Measurements from ENCODE around the gene MYO16. TPM values are rescaled to one million over a fixed set of nuclear protein-coding genes. Genes with fewer than 3 reads are reported as not detected.
"Not testable (repeated sequence)": the region's sequence is repeated elsewhere in the genome, so short reads cannot be mapped to it uniquely, and the experiment has no call there.

The MYO16 gene
- total and polyA plus RNA-seq, 2 experiments from 2014 or later: 0.02 to 0.15 TPM

GRCh38 chr13:109091249-109091648, 461.8 kb downstream of the MYO16 start:
- Histone ChIP-seq H3K4me3 (no peak overlapping the region), H3K27me3 (no peaks in the 10 kb centered on the region), H3K27ac (no peak overlapping the region), H3K9me3 (ENCODE audit: low read depth) (no peaks in the 10 kb centered on the region), H3K36me3 (no peaks in the 10 kb centered on the region), H3K4me1 (ENCODE audit: low read depth) (no peaks in the 10 kb centered on the region)
- no peak for TF ChIP-seq CTCF (IDR thresholded peaks at IDR 0.05; ENCODE audit: low read depth, low read length)
- no peak for DNase-seq (ENCODE audit: low read depth in 1 of 2, low spot score in 1 of 2)

- H3K27me3 ChIP-seq; H3K4me3 ChIP-seq; DNase-seq (ENCODE audit: low read depth in 1 of 2, low spot score in 1 of 2): not testable (repeated sequence)
These were observed 462.8 kb downstream of the MYO16 start for GRCh38 chr13:109092186-109092585.

GRCh38 chr13:109093998-109094397, 464.6 kb downstream of the MYO16 start:
- no peaks in the 10 kb centered on the region for H3K36me3 ChIP-seq
- no peaks in the 10 kb centered on the region for H3K9me3 ChIP-seq (ENCODE audit: low read depth)
- no peak for DNase-seq (ENCODE audit: low read depth in 1 of 2, low spot score in 1 of 2)
- TF ChIP-seq CTCF (IDR thresholded peaks at IDR 0.05; ENCODE audit: low read depth, low read length): no peak
- H3K27me3 ChIP-seq: no peaks in the 10 kb centered on the region
- no peaks in the 10 kb centered on the region for H3K4me1 ChIP-seq (ENCODE audit: low read depth)
- H3K4me3 ChIP-seq: no peak overlapping the region
- no peak overlapping the region for H3K27ac ChIP-seq

More at GRCh38 chr13:109092186-109092585, 462.8 kb downstream of the MYO16 start:
- H3K27ac ChIP-seq; H3K4me1 ChIP-seq (ENCODE audit: low read depth); H3K9me3 ChIP-seq (ENCODE audit: low read depth); H3K36me3 ChIP-seq: not testable (repeated sequence)

GRCh38 chr13:109095126-109095525, 465.7 kb downstream of the MYO16 start:
- no peak overlapping the region for H3K27ac ChIP-seq
- DNase-seq (ENCODE audit: low read depth in 1 of 2, low spot score in 1 of 2): no peak
- H3K9me3 ChIP-seq (ENCODE audit: low read depth): no peaks in the 10 kb centered on the region
- no peak overlapping the region for H3K4me3 ChIP-seq
- TF ChIP-seq CTCF (IDR thresholded peaks at IDR 0.05; ENCODE audit: low read depth, low read length): no peak
- no peaks in the 10 kb centered on the region for H3K36me3 ChIP-seq
- no peaks in the 10 kb centered on the region for H3K27me3 ChIP-seq
- H3K4me1 ChIP-seq (ENCODE audit: low read depth): no peaks in the 10 kb centered on the region

GRCh38 chr13:109096101-109096500, 466.7 kb downstream of the MYO16 start:
- Histone ChIP-seq H3K27ac (no peak overlapping the region), H3K4me1 (ENCODE audit: low read depth) (no peaks in the 10 kb centered on the region), H3K27me3 (no peaks in the 10 kb centered on the region), H3K9me3 (ENCODE audit: low read depth) (no peaks in the 10 kb centered on the region), H3K36me3 (no peaks in the 10 kb centered on the region), H3K4me3 (no peak overlapping the region)
- TF ChIP-seq CTCF (IDR thresholded peaks at IDR 0.05; ENCODE audit: low read depth, low read length): no peak
- no peak for DNase-seq (ENCODE audit: low read depth in 1 of 2, low spot score in 1 of 2)

GRCh38 chr13:109100705-109101304, 471.4 kb downstream of the MYO16 start:
- Histone ChIP-seq H3K27ac (no peak overlapping the region), H3K4me3 (no peak overlapping the region), H3K27me3 (no peaks in the 10 kb centered on the region), H3K36me3 (no peaks in the 10 kb centered on the region), H3K4me1 (ENCODE audit: low read depth) (no peaks in the 10 kb centered on the region), H3K9me3 (ENCODE audit: low read depth) (no peaks in the 10 kb centered on the region)
- no peak for DNase-seq (ENCODE audit: low read depth in 1 of 2, low spot score in 1 of 2)
- no peak for TF ChIP-seq CTCF (IDR thresholded peaks at IDR 0.05; ENCODE audit: low read depth, low read length)
